CD4-positive, alpha-beta T cell treated with Interleukin-6 at 100 ng/mL for 8 hours (primary cell): ENCODE measurements around the gene GASK1B.

Experiments
- DNase-seq: peaks from one replicate; pipeline ENCODE4 v3.0.0-alpha.2; 2020; ENCODE audit warnings: mixed read lengths, low spot score

The GASK1B gene

DNA sequence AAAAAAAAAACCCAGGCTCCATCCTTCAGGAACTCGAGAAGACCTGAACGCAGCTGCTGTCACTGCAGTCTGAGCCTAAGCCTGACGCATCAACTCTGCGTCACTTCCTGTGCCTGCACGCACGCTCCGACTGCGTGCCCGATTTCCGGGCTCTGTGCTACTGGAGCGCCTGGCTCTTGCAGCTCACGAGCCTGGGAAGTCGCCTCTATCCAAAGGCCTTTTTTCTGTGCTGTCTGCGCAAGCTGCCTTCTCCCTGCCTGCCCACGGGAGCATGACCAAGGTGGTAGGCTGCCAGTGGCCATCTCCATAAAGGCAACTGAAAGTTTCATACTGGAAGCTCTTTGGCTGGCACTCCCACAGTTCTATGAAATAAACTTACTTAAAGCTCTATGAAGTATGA, 9.9 kb upstream of the GASK1B start:
- no peak for DNase-seq

GRCh38 chr4:158181906-158182305, 9.1 kb upstream of the GASK1B start:
- DNase-seq = no peak

DNA sequence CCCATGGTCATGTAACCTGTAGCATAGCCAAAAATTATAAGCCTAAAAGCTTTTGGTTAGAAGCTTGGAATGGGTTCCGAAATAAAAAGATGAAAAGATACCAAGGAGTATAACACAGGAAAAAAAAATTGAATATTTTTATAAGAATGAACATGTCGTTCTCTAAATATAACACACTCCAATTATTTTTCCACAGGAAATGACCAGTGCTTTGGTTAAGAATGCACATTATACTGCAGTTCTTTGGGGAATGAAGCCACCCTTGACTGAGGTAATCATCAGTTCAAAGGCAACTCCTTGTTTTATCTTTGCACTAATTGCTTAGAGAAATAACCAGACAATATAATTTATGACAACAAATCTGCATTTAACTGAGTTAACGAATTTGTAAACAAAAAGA, 6.6 kb upstream of the GASK1B start:
- DNase-seq = no peak

DNA sequence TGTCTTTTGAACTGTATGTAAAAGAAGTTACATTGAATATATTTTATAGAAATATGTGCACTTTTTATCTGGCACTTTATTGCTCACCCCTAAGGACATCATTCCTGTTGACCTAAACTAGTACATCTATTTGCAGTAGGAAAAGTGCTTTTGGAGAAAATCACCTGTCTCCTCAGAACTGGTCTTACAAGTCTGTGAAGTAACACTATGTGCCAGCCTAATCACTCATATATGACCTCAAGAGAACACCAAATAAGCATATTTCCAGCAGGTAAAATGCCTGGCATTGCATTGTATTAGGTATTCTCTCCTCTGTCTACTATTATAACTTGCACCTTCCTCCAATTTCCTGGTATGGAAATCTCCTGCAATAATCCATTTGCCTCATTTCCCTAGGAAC, 4.0 kb upstream of the GASK1B start:
- DNase-seq = no peak

DNA sequence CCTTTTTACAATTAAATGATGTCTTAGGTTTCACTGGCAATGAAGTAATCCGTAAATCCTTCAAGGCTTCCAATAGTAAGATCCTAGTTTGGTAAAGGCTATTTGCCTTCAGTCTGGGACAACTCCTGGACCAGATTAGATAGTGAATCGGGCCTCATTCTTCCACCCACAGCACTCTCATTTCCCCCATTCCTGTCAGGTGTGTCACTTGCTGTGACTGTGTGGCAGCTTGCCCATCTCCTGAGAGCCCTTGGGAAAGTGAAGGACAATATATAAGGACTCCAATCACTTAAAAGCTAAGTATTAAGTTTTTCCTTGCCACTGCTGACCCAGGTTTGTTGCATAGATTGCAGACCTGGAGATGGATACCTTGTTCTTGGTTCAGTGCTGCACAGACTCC, 3.3 kb upstream of the GASK1B start:
- no peak for DNase-seq

- DNase-seq = no peak
Measured at GRCh38 chr4:158170691-158171561, 1.9 kb downstream of the GASK1B start.

GRCh38 chr4:158169931-158170690, 2.7 kb downstream of the GASK1B start:
- DNase-seq = no peak

- no peak for DNase-seq
Measured at GRCh38 chr4:158169506-158169905, 3.3 kb downstream of the GASK1B start.

DNA sequence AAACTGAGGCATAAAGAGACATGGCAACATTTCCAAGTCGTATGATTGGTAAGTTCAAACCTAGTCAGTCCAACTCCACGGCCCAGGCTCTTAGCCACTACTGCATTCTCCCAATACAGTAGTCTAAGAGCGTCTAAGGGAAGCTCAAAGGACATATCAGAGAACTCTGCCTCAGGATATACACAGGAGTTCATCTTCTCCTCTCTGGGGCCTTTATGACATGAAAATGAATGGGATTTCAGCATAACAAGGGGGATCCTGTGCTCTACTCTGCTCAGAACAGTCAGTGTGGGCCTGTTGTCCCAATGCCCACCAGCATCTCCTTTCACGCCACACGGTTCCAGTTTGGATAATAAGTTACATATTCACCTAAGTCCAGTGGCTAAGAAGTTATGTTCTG, 4.2 kb downstream of the GASK1B start:
- no peak for DNase-seq

GRCh38 chr4:158166701-158167100, 6.1 kb downstream of the GASK1B start:
- no peak for DNase-seq

GRCh38 chr4:158164768-158165213, 8.0 kb downstream of the GASK1B start:
- no peak for DNase-seq

DNA sequence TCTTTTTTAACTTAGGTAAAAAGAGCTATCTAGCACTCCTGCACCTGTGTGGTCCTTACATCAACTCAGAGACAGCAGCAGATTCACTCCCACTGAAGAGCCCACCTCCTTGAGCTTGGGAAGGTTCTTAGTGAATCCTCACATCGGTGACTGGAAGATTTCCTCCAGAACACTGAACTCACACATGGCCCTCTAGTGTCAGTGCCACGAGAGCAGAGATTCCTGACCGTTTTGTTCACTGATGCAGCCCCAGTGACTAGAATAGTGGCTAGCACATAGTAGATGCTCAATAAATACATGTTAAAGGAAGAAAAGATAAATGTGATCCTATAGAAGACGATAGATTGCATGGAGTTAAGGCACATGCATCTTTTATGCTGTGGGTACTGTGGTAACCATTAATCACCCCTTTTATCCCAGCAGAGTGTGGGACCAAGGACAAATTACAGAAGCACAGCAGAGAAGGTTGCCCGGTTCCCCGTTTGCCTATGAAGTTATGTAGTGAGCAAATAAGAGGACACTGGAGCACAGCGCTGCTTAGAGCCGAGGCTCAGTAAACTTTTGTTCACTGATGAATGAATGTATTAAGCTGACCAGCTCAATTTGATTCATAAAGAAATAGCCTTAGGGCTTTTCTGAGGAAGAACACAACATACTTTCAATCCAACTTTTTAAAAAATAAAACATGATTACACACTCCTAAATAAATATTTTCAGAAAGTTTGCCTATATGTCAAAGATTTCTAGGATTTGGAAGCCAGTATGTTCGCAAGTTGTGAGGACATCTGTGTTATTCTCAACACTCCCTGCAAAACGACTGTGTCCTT, 8.7 kb downstream of the GASK1B start:
- DNase-seq = no peak

- no peak for DNase-seq
Measured at GRCh38 chr4:158162631-158163030, 10.2 kb downstream of the GASK1B start.

- DNase-seq = no peak
Measured at GRCh38 chr4:158161551-158162354, 11.1 kb downstream of the GASK1B start.

DNA sequence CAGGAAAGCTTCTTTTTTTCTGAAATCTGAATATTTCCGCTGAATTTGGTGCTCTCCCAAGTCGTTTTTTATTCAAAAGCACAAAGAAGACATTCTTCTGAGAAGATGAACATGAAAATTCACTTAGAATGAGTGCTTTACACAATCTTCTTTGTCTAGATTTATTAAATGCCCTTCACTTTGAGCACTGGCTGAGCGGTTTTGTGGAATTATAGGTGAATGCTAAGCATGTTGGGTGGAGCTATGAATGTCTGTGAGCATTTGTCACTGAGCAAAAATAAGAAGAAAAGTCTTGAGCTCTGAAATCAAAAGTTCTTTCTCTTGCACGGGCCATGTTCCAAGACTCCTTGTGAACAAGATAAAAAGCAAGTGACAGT, 13.1 kb downstream of the GASK1B start:
- DNase-seq = no peak

DNA sequence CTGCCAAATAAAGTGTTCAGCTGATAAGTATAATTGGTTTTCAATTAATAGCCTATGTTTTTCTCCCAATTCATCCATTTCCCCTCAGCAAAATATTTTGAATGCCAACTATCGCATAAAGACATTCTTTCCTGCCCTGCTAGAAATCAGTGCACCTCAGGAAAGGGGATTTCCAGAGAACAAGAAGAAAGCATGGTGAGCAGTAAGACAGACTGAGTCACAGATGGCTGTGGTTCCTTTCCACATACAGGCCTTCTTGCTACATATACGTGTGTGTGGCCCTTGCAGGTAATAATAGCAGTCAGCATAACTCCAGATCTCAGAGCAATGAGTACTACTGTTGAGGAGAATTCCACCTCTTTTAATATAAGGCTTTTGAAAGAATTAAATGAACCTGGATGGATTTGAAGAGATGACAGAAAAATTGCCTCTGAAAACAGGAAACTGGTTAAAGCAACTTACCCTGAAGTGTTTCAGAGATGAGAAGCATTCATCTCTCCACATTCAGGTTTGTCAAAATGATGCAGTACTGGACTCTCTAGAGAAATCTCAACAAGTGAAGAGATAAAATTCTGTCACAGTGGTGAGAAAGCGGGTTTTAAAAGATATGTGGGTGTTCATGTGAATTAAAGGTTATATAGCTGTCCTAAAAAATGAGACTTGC, 13.6 kb downstream of the GASK1B start:
- DNase-seq = no peak

DNA sequence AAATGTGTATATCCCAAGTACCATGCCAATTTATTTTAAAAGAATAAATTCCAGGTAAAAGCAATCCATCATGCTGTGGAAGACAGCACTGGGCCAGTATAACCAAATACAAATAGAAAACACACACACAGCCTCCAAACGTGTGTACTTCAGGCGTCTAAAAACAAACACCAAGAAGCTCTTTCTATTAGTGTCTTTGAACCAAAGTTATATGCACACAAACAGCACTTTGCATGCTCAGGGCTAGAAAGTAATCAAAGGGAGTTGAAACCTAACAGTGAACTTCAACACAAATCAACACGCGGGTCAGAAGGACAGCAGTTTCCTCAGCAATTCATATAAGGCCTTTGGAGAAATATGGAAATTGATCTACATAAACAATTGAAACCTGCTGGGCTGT, 15.4 kb downstream of the GASK1B start:
- no peak for DNase-seq

GRCh38 chr4:158155656-158156356, 17.0 kb downstream of the GASK1B start:
- DNase-seq = no peak

- no peak for DNase-seq
Measured at GRCh38 chr4:158147151-158147550, 25.7 kb downstream of the GASK1B start.

GRCh38 chr4:158146736-158147135, 26.1 kb downstream of the GASK1B start:
- no peak for DNase-seq
